GM21526 (cell line): ENCODE measurements around the gene NPIPB8.
"Not testable (repeated sequence)": the region's sequence is repeated elsewhere in the genome, so short reads cannot be mapped to it uniquely, and the experiment has no call there.

Source experiments
- ATAC-seq: cut with Tn5 transposase; IDR thresholded peaks from one replicate; pipeline ENCODE4 v1.9.1; 2021; ENCODE audit warnings: moderate library complexity; ENCODE audit not compliant: unreplicated experiment, low FRiP score

Gene NPIPB8

GRCh38 chr16:28637765-28638164 is at the start of gene NPIPB8:
Gene NPIPB8, plus strand, starts transcription at chr16:28638065. Its CDS starts 296 bp downstream, at chr16:28638361.
- ATAC-seq: not testable (repeated sequence)

DNA sequence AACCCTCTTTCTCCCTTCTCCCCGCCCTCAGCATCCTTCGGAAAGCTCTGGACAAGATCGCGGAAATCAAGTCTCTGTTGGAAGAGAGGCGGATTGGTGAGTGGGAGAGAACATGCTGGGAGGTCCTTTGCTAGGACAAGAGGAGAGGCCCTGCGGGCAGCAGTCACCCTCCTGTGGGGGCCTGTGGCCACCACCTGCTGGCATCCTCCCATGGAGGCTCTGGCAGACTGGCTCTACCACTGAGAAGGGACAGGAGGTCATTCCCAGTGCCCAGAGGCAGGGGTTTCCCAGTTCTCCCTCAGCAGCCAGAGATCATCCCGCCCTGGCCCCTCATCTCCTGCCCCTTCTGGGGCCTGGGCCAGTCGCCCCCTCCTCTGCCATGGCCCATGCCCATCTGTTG is 48.8 kb upstream of the NPIPB8 start:
- ATAC-seq: no peak

GRCh38 chr16:28589930-28590329 is 47.9 kb upstream of the NPIPB8 start:
- no peak for ATAC-seq

- ATAC-seq: no peak
These were observed 47.2 kb upstream of the NPIPB8 start for GRCh38 chr16:28590384-28591340.

- ATAC-seq: no peak
These were observed 46.5 kb upstream of the NPIPB8 start for GRCh38 chr16:28591355-28591754.

DNA sequence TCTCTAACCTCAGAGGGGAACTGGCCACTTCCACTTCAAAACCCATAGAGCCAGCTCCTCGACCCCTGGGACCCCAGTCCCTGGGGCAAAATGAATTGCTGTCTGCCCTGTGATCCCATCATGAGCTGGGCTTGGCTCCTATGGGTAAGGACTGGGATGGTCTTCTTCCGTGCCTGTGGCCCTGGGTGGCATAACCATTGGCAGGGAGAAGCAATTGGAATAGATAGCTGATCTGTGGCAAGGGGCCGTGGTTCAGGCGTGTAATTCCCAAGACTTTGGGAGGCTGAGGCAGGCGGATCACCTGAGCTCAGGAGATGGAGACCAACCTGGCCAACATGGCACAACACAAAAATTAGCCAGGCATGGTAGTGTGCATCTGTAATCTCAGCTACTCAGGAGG is 45.4 kb upstream of the NPIPB8 start:
- no peak for ATAC-seq

GRCh38 chr16:28592979-28593553 is 44.8 kb upstream of the NPIPB8 start:
- ATAC-seq: no peak

- not testable (repeated sequence) for ATAC-seq
These were observed 42.4 kb upstream of the NPIPB8 start for GRCh38 chr16:28595451-28595850.

DNA sequence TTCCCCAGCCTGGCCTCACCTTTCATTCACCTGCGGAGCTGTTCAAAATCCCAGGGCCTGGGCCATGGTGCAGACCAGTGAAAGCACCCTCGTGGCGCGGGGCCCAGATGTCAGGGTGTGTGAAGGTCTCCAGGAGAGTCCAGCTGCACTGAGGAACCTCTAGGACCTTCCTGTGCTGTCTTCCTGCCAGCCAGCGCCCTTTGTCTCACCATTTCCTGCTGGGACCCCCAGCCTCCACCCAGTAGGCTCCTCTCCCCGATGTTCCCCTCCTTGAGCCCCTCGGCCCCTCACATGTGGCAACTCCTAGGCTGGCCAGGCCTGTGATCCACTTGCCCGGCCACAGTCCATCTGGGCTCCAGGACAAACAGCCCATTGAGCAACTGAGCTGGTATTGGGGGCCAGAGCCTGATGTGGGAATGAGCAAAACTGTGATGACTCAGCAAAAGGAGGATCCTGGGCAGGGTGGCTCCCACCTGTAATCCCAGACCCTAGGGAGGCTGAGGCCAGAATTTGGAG is 41.7 kb upstream of the NPIPB8 start:
- ATAC-seq: no peak

DNA sequence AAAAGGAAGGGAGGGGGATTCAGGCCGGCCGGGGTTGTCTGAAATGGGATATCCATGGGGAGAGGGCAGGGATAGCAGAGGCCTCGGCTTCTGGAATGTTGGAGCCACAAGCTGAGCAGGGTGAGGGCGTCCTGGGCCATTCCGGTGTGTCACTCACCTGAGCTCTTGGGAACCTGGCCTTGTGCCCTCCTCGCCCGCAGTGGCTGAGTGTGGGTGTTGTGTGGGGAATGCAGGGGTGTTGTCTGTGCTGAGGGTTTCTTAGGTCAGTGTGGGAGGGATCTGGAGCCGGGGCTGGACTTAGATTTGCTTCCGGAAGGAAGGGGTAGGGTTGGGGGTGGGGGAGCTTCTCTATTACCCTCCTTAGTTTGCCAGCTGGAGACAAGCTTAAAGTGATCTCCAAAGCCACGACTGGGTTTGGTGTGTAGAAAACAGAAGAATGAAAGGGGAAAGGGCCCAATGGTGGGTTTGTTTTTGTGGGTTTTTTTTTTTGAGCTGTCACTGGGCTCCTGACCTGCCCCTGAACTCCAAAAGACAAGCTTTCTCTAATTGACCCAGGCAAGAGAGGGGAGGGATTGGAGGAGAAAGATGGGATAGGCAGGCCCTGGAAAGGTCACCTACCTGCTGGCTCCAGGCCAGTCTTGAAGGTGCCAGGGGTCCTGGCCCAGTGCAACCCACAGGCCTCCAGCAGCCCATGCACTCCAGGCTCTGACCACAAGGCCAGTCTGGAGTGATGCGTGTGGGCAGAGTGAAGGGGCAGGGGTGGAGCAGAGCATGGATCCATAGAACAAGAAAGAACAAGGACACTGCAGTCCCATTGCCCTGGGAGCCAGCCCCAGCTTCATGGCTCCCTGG is 40.8 kb upstream of the NPIPB8 start, which contains the start of gene SULT1A2:
SULT1A2 (minus strand) TSS at position 211 of the 852 bp plus-strand sequence. CDS start 1,120 bp downstream, outside the sequence.
- ATAC-seq: no peak

DNA sequence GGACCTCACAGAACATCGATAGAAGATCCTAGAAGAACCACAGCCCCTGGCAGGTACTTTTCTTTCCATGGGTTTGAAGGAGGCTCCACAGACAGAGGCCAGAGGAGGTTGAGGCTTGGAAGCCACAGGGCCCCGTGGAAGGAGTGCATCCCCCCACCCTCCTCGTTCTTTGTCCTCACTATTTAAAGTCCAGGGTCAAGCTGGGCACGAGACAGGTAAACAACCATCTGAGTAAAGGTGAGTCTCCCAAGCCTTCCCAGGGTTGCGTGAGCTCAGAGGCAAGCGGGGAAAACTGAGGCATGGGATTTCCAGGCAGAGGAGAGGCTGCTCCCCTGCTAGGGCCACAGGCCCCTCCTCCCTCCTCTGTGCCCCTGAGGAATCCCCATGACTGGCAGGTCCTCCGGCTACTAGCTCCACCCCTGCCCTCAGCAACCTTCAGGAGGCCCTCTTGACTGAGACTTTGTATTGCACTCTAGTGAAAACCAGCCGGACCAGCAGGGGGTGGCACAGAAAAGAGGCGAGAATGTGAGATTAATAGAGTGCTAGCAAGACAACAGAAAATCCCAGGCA is 40.1 kb upstream of the NPIPB8 start:
- ATAC-seq: no peak

DNA sequence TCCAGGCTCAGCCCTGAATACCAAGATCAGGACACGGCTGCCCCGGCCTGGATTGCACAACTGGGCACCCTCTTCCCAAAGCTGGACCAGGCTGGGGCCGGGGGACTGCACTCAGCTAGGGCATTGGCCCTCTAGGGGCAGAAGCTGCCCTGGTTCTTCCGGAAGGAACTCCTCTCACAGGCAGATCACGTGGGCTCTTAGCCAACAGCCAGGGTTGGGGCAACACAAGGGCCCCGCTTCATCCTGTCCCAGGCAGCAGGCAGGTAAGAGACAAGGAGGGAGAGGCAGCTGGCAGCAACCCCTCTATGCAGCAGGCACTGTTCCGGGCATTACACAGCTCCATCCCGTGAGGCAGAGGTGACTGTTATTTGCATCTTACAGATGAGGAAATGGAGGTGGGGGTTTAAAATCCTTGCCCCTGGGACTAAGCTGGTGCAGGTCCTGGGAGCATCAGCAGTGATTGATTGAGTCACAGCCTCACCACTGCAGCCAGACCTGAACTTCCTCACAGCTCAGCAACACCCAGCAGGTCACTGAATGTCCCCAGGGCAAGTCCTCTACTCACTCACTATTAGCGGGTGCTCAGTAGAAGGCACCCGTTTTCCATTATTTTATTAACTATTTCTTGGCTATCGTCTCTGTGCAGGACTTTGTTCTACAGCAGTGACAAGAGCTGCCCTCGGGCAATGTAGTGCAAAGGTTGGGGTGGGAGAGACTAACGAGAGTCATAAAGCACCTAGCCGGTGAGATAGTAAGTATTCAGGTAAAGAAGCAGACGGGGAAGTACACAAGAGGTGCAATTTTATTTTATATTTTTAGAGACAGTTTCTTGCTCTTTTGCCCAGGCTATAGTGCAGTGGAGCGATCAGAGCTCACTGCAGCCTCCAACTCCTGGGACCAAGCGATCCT is 38.2 kb upstream of the NPIPB8 start:
- not testable (repeated sequence) for ATAC-seq

DNA sequence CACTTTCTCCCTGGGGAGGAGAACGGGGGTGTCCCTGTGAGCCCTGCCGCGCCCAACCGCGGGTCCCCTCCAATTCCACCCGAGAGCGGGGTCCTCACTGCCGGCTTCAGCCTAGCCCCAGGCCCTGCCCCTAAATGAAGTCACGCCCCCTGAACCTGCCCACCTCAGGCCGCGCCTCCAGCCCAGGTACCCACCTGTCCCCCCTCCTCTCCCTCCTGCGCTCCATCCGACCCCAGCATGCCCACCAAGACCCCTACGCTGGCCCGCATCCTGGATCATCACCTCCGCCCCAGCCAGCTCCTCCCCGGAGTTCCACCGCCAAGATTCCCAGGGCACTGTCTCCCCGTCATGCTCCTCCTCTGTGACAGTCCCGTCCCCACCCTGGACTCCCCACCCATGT is 36.9 kb upstream of the NPIPB8 start:
- not testable (repeated sequence) for ATAC-seq

- ATAC-seq: not testable (repeated sequence)
These were observed 36.3 kb upstream of the NPIPB8 start for GRCh38 chr16:28601589-28601988.

DNA sequence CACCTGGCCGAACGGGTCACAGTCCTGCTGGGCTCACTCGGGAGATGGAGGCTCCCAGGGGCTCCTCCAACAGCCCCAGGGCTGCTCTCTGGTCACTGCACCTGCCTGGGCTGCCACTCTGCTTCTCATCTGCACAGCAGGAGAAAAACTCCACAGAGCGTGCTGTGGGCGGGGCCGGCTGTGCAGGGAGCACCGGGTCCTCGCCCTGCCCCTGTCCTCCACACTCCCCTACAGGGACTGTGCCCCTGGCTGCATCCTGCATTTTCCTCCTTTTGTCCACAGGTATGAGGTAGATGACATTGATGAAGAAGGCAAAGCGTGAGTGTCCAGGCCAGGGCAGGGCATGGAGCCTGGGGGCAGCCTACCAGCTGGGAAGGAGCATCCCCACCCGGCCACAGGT is 35.8 kb upstream of the NPIPB8 start:
- ATAC-seq: not testable (repeated sequence)

DNA sequence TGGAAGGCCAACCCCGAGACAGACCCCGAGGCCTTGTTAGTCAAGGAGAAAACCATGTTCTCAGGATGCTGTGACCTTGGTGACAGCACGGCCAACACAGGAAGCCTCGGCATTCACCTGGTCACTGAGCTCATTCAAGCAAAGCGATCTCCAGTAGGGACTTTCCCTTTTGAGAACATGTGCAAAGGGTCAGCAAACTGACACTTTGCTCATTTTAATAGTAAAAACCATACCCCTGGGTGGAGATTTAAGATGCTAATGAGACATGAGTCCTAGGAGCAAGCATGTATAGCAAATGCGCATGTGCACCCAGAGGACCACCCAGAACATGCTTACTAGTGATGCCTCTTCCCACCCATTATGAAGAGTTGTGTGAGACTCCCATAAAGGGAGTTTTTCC is 35.3 kb upstream of the NPIPB8 start:
- no peak for ATAC-seq

GRCh38 chr16:28603381-28604185 is 34.3 kb upstream of the NPIPB8 start:
- ATAC-seq: no peak

- no peak for ATAC-seq
These were observed 33.7 kb upstream of the NPIPB8 start for GRCh38 chr16:28604186-28604565.
